ENCODE data around the gene TMEM81. TPM values are rescaled to one million over a fixed set of nuclear protein-coding genes. Genes with fewer than 3 reads are reported as not detected.
A peak's percentile ranks its signal among the peaks of the same experiment; 100 is the strongest.

The TMEM81 gene
- total RNA-seq, result 1 to 10 TPM; 1.8 to 4.0 TPM
- long read RNA-seq, result 0 reads

GRCh38 chr1:205084360-205084759 lies at the start of gene TMEM81:
Gene TMEM81, minus strand, starts transcription at chr1:205084460. Its CDS starts 140 bp downstream, at chr1:205084320.
- ATAC-seq, result no peak
- no peak for DNase-seq
- intact Hi-C loops (cut with DNase I), result no loop called here

- no peak for DNase-seq
Observed at GRCh38 chr1:205133287-205133686, 49.0 kb upstream of the TMEM81 start.

GRCh38 chr1:205129447-205130029 lies 45.3 kb upstream of the TMEM81 start:
- no peak for ATAC-seq
- intact Hi-C loops (cut with DNase I), result no loop called here
- no peak for DNase-seq

More at GRCh38 chr1:205133287-205133686, 49.0 kb upstream of the TMEM81 start:
- ATAC-seq, result no peak
- intact Hi-C loops (cut with DNase I), result no loop called here

- ATAC-seq, result no peak
- DNase-seq, result no peak
- intact Hi-C loops (cut with DNase I), result no loop called here
Observed at GRCh38 chr1:205128050-205128449, 43.8 kb upstream of the TMEM81 start.

GRCh38 chr1:205127646-205128045 lies 43.4 kb upstream of the TMEM81 start:
- ATAC-seq, result no peak
- intact Hi-C loops (cut with DNase I), result no loop called here

GRCh38 chr1:205124726-205125125 lies 40.5 kb upstream of the TMEM81 start:
- DNase-seq (no peak), ATAC-seq (no peak)
- intact Hi-C loops (cut with DNase I), result loop anchor here in 1 of 2 donors (5.0 kb wide), 1 partner anchor 133 kb away; no protein-coding TSS in a partner anchor

More at GRCh38 chr1:205127646-205128045, 43.4 kb upstream of the TMEM81 start:
- DNase-seq, result no peak

GRCh38 chr1:205122489-205122882 lies 38.2 kb upstream of the TMEM81 start:
- DNase-seq, result no peak
- intact Hi-C loops (cut with DNase I), result loop anchor here in 1 of 2 donors (5.0 kb wide), 1 partner anchor 135 kb away; no protein-coding TSS in a partner anchor
- peak; percentile 6 to 14 for ATAC-seq

- DNase-seq (peak; percentile 93), ATAC-seq (peak; percentile 99)
- intact Hi-C loops (cut with DNase I), result loop anchor here in 1 of 2 donors (5.0 kb wide), 1 partner anchor 135 kb away; no protein-coding TSS in a partner anchor
Observed at GRCh38 chr1:205121660-205122488, 37.6 kb upstream of the TMEM81 start, which contains the start of gene RBBP5. Gene RBBP5, minus strand, starts transcription at chr1:205121978. Its CDS starts 105 bp downstream, at chr1:205121873.

GRCh38 chr1:205118752-205119151 lies 34.5 kb upstream of the TMEM81 start:
- intact Hi-C loops (cut with DNase I), result no loop called here
- DNase-seq (no peak), ATAC-seq (no peak)

GRCh38 chr1:205111354-205111753 lies 27.1 kb upstream of the TMEM81 start:
- DNase-seq (no peak), ATAC-seq (no peak)
- intact Hi-C loops (cut with DNase I), result no loop called here

- DNase-seq (no peak), ATAC-seq (no peak)
- intact Hi-C loops (cut with DNase I), result no loop called here
Observed at GRCh38 chr1:205109711-205110110, 25.5 kb upstream of the TMEM81 start.

- ATAC-seq (no peak), DNase-seq (no peak)
- intact Hi-C loops (cut with DNase I), result no loop called here
Observed at GRCh38 chr1:205109269-205109668, 25.0 kb upstream of the TMEM81 start.

GRCh38 chr1:205108464-205108863 lies 24.2 kb upstream of the TMEM81 start:
- intact Hi-C loops (cut with DNase I), result no loop called here
- ATAC-seq (no peak), DNase-seq (no peak)

- intact Hi-C loops (cut with DNase I), result no loop called here
- ATAC-seq (no peak), DNase-seq (no peak)
Observed at GRCh38 chr1:205107327-205107726, 23.1 kb upstream of the TMEM81 start.

GRCh38 chr1:205102404-205102803 lies 18.1 kb upstream of the TMEM81 start:
- no peak for DNase-seq
- ATAC-seq, result no peak
- intact Hi-C loops (cut with DNase I), result no loop called here

- intact Hi-C loops (cut with DNase I), result no loop called here
Observed at GRCh38 chr1:205098242-205098641, 14.0 kb upstream of the TMEM81 start.

GRCh38 chr1:205095422-205095821 lies 11.2 kb upstream of the TMEM81 start:
- DNase-seq, result no peak
- ATAC-seq, result no peak
- intact Hi-C loops (cut with DNase I), result no loop called here

More at GRCh38 chr1:205098242-205098641, 14.0 kb upstream of the TMEM81 start:
- ATAC-seq (no peak), DNase-seq (no peak)

- ATAC-seq (peak in 1 of 2 donors; percentile 68), DNase-seq (no peak)
- intact Hi-C loops (cut with DNase I), result no loop called here
Observed at GRCh38 chr1:205091043-205091740, 6.9 kb upstream of the TMEM81 start.

GRCh38 chr1:205088341-205088740 lies 4.1 kb upstream of the TMEM81 start:
- ATAC-seq (no peak), DNase-seq (no peak)
- intact Hi-C loops (cut with DNase I), result no loop called here

- ATAC-seq (no peak), DNase-seq (no peak)
- intact Hi-C loops (cut with DNase I), result no loop called here
Observed at GRCh38 chr1:205082431-205082830, 1.8 kb downstream of the TMEM81 start.

Data from left cardiac atrium (tissue), 4 donors.